HCT116 (cell line): ENCODE results near the gene SPATA20. TPM values are rescaled to one million over a fixed set of nuclear protein-coding genes. Genes with fewer than 3 reads are reported as not detected.

ENCODE experiments used
- ATAC-seq: fragments of 200-7000 bp; cut with Tn5 transposase; 2 replicates; pipeline ENCODE4 v1.9.1; 2020; ENCODE audit warnings: mild to moderate bottlenecking, moderate library complexity
- BruUV-seq: library from RNA; stranded (reverse); fragments of 400-500 nt; replicated peaks from 2 replicates; lab custom pipeline; 2021; lab: Mats Ljungman, UMichigan
- CTCF ChIA-PET: fragments of 300-600 bp; sonication (Branson Sonifier 250); formaldehyde crosslinking; loops from one replicate; lab custom pipeline; 2021; ENCODE audit warnings: antibody characterized with exemption; lab: Charles Lee
- POLR2A ChIA-PET: fragments of 300-600, 350-600 bp; sonication (Branson Sonifier 250); formaldehyde crosslinking; loops from one replicate; lab custom pipeline; 2021; ENCODE audit warnings: antibody characterized with exemption; lab: Charles Lee
- RAD21 ChIA-PET, 2 experiments: fragments of 300-600 bp; sonication (Branson Sonifier 250); formaldehyde crosslinking; loops; one replicate each; lab custom pipeline; 2023; ENCODE audit warnings: low total read pairs in 2 of 2; ENCODE audit not compliant: uncharacterized antibody in 2 of 2, unreplicated experiment in 2 of 2, low non-redundant PET in 1 of 2; lab: Charles Lee
- DNase-seq: peaks from one replicate; pipeline ENCODE4 v3.0.0-alpha.2; 2010; ENCODE audit warnings: low read depth, low spot score
- H2AFZ ChIP-seq: fragments of 200-600 bp; shearing (Covaris generic), sonication (generic); 2 replicates; pipeline ENCODE4 v1.6.1; 2017; ENCODE audit warnings: low read depth, mixed run types, mixed read lengths, antibody characterized with exemption, low read length; ENCODE audit not compliant: poor library complexity, severe bottlenecking
- H3K27ac ChIP-seq: 2 replicates; pipeline ENCODE4 v1.5.1; 2012; ENCODE audit warnings: low read depth, low read length
- H3K27me3 ChIP-seq: fragments of 200-600 bp; sonication (generic); 2 replicates; pipeline ENCODE4 v1.6.1; 2016; ENCODE audit warnings: mixed run types, low read length, mixed read lengths; ENCODE audit not compliant: insufficient read depth
- H3K36me3 ChIP-seq, 2 experiments: fragments of 200-500 bp in 1 of 2; fragments of 200-600 bp in 1 of 2; sonication (Bioruptor generic) in 1 of 2; sonication (generic) in 1 of 2; 2 replicates each; pipeline versions ENCODE4 v1.5.1 to v1.6.1; 2014 to 2016; ENCODE audit warnings: low read length in 2 of 2, inconsistent platforms in 1 of 2, mixed read lengths in 1 of 2, mixed run types in 1 of 2; ENCODE audit not compliant: insufficient read depth in 2 of 2, control insufficient read depth in 1 of 2
- H3K4me1 ChIP-seq, 2 experiments: fragments of 200-600 bp in 1 of 2; sonication (generic) in 1 of 2; 2 replicates each; pipeline versions ENCODE4 v1.5.1 to v1.6.1; 2012 to 2017; ENCODE audit warnings: low read length in 2 of 2, inconsistent platforms in 1 of 2, mild to moderate bottlenecking in 1 of 2, mixed read lengths in 1 of 2, mixed run types in 1 of 2, moderate library complexity in 1 of 2; ENCODE audit not compliant: insufficient read depth in 2 of 2, control insufficient read depth in 1 of 2
- H3K4me2 ChIP-seq: fragments of 200-600 bp; sonication (generic); 2 replicates; pipeline ENCODE4 v1.6.1; 2017; ENCODE audit warnings: mixed run types, low read length, mixed read lengths
- H3K4me3 ChIP-seq, 2 experiments: fragments of 200-600 bp in 1 of 2; sonication (generic) in 1 of 2; replicated peaks in 1 of 2; 2 replicates each; pipeline ENCODE4 v1.5.1; 2011 to 2016; ENCODE audit warnings: low read length in 2 of 2, control low read depth in 1 of 2, low read depth in 1 of 2, mild to moderate bottlenecking in 1 of 2, mixed read lengths in 1 of 2, mixed run types in 1 of 2
- H3K79me2 ChIP-seq: fragments of 200-600 bp; sonication (generic); 2 replicates; pipeline ENCODE4 v1.6.1; 2017; ENCODE audit warnings: mild to moderate bottlenecking, mixed run types, low read length, moderate library complexity, mixed read lengths; ENCODE audit not compliant: insufficient read depth
- H3K9ac ChIP-seq: fragments of 200-600 bp; sonication (generic); 2 replicates; pipeline ENCODE4 v1.6.1; 2016; ENCODE audit warnings: low read length, mixed read lengths
- H3K9me2 ChIP-seq: fragments of 200-600 bp; sonication (generic), shearing (Covaris generic); 2 replicates; pipeline ENCODE4 v1.6.1; 2017; ENCODE audit warnings: mixed run types, mild to moderate bottlenecking, moderate library complexity; ENCODE audit not compliant: insufficient read depth
- H3K9me3 ChIP-seq, 2 experiments: fragments of 200-500 bp in 1 of 2; fragments of 200-600 bp in 1 of 2; sonication (Bioruptor generic) in 1 of 2; sonication (generic) in 1 of 2; 2 replicates each; pipeline ENCODE4 v1.6.1; 2014 to 2017; ENCODE audit warnings: low read length in 2 of 2, mixed read lengths in 2 of 2, inconsistent platforms in 1 of 2, low read depth in 1 of 2, mild to moderate bottlenecking in 1 of 2, mixed run types in 1 of 2, moderate library complexity in 1 of 2; ENCODE audit not compliant: control insufficient read depth in 1 of 2, insufficient read depth in 1 of 2
- H4K20me1 ChIP-seq: fragments of 200-600 bp; sonication (generic), shearing (Covaris generic); 2 replicates; pipeline ENCODE4 v1.6.1; 2017; ENCODE audit warnings: mixed run types, mild to moderate bottlenecking, moderate library complexity; ENCODE audit not compliant: insufficient read depth
- CBX3 ChIP-seq: IDR thresholded peaks from 2 replicates; pipeline ENCODE4 v1.6.1; 2012; ENCODE audit warnings: low read depth
- CEBPB ChIP-seq: IDR thresholded peaks from 2 replicates; pipeline ENCODE4 v1.6.1; 2012; ENCODE audit warnings: low read depth
- ELF1 ChIP-seq: IDR thresholded peaks from 2 replicates; pipeline ENCODE4 v1.6.1; 2012; ENCODE audit warnings: low read depth, borderline replicate concordance
- EZH2 ChIP-seq: fragments of 200-600 bp; sonication (generic); IDR thresholded peaks from 2 replicates; pipeline ENCODE4 v1.6.1; 2017; ENCODE audit warnings: antibody characterized with exemption, mixed run types
- FOSL1 ChIP-seq: IDR thresholded peaks from 2 replicates; pipeline ENCODE4 v1.6.1; 2012; ENCODE audit warnings: low read depth
- JUND ChIP-seq: IDR thresholded peaks from 2 replicates; pipeline ENCODE4 v1.6.1; 2012
- RAD21 ChIP-seq: IDR thresholded peaks from 2 replicates; pipeline ENCODE4 v1.6.1; 2012; ENCODE audit warnings: low read depth, mild to moderate bottlenecking
- SIN3A ChIP-seq: IDR thresholded peaks from 2 replicates; pipeline ENCODE4 v1.6.1; 2012; ENCODE audit warnings: low read depth
- SP1 ChIP-seq: IDR thresholded peaks from 2 replicates; pipeline ENCODE4 v1.6.1; 2012; ENCODE audit warnings: low read depth
- YY1 ChIP-seq: IDR thresholded peaks from 2 replicates; pipeline ENCODE4 v1.6.1; 2011; ENCODE audit warnings: low read length, low read depth, moderate library complexity, mild to moderate bottlenecking; ENCODE audit not compliant: insufficient replicate concordance; ENCODE audit errors: extremely low read depth
- ZFX ChIP-seq: fragments of 450-650 bp; IDR thresholded peaks from 2 replicates; pipeline ENCODE4 v1.6.1; 2017
- ZNF274 ChIP-seq: fragments of 200-500 bp; sonication (Bioruptor generic); IDR thresholded peaks from 2 replicates; pipeline ENCODE4 v1.6.1; 2014; ENCODE audit warnings: mild to moderate bottlenecking, low read depth, low read length, inconsistent platforms
- intact Hi-C: fragments of 100-400 bp; cut with micrococcal nuclease; formaldehyde crosslinking; loops from 2 replicates; pipeline ENCODE4 v1.10.0; 2022
- total RNA-seq: library from RNA; stranded (reverse); gene quantifications from one replicate; pipeline ENCODE4 v1.2.1, GENCODE V29; 2021; ENCODE audit not compliant: unreplicated experiment
- TF ChIP-seq, protein P1 (sequence below): IDR thresholded peaks from 2 replicates; pipeline ENCODE4 v1.6.1; 2011; ENCODE audit warnings: mild to moderate bottlenecking, low read length, moderate library complexity; ENCODE audit not compliant: insufficient replicate concordance; ENCODE audit errors: extremely low read depth
- TF ChIP-seq, protein P2 (sequence below): IDR thresholded peaks from 2 replicates; pipeline ENCODE4 v1.6.1; 2012; ENCODE audit warnings: low read depth
- TF ChIP-seq, protein P3 (sequence below): IDR thresholded peaks from 2 replicates; pipeline ENCODE4 v1.6.1; 2012
- TF ChIP-seq, protein P4 (sequence below), 3 experiments: fragments of 200-600 bp in 1 of 3; sonication (generic) in 1 of 3; IDR thresholded peaks in 2 of 3; conservative IDR thresholded peaks in 1 of 3; 2 replicates each; pipeline ENCODE4 v1.5.1; 2012 to 2017; ENCODE audit warnings: low read depth in 2 of 3, low read length in 2 of 3, antibody characterized with exemption in 1 of 3, borderline replicate concordance in 1 of 3, control low read depth in 1 of 3, mild to moderate bottlenecking in 1 of 3, mixed read lengths in 1 of 3, mixed run types in 1 of 3, moderate library complexity in 1 of 3; ENCODE audit not compliant: insufficient read depth in 1 of 3

Gene SPATA20
- total RNA-seq, 1 experiment from 2014 or later, result 57.5 TPM

DNA sequence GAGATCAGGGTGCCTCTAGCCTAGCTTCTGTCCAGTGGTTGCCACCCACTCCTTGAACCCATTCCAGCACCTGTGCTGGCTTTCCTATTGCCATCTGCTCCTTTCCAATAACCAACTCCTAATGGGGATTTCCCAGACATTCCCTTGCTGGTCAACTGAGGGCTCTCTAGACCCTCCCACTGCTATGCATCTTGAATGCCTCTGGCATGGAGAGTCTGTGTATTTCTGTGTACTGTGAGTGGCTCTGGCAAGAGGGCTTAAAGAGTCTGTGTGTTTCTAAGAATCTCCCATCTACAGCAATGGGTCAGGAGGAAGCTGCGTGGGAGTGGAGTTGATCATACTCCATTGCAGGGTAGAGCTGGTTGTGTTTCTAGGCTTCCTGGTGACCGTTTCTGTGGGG, 25.5 kb upstream of the SPATA20 start:
- no peak for ATAC-seq
- peaks cover 0 to 6% of the 10 kb centered on the region in 2 experiments; a peak in 1 of 4 replicates for H3K4me1 ChIP-seq
- CTCF ChIA-PET, result interaction anchor here (1.0 kb wide), 1 partner anchor 21 kb away, joined by 3 read pairs; no protein-coding TSS in a partner anchor

More for the DNA sequence above, 25.5 kb upstream of the SPATA20 start:
- TF ChIP-seq CEBPB (no peak), YY1 (no peak), CBX3 (no peak), EZH2 (no peak), SP1 (no peak), ZNF274 (no peak), ZFX (no peak), JUND (no peak), RAD21 (no peak), FOSL1 (no peak), SIN3A (no peak), ELF1 (no peak)
- TF ChIP-seq, protein P1, sequence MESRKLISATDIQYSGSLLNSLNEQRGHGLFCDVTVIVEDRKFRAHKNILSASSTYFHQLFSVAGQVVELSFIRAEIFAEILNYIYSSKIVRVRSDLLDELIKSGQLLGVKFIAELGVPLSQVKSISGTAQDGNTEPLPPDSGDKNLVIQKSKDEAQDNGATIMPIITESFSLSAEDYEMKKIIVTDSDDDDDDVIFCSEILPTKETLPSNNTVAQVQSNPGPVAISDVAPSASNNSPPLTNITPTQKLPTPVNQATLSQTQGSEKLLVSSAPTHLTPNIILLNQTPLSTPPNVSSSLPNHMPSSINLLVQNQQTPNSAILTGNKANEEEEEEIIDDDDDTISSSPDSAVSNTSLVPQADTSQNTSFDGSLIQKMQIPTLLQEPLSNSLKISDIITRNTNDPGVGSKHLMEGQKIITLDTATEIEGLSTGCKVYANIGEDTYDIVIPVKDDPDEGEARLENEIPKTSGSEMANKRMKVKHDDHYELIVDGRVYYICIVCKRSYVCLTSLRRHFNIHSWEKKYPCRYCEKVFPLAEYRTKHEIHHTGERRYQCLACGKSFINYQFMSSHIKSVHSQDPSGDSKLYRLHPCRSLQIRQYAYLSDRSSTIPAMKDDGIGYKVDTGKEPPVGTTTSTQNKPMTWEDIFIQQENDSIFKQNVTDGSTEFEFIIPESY, result no peak
- TF ChIP-seq, protein P2, sequence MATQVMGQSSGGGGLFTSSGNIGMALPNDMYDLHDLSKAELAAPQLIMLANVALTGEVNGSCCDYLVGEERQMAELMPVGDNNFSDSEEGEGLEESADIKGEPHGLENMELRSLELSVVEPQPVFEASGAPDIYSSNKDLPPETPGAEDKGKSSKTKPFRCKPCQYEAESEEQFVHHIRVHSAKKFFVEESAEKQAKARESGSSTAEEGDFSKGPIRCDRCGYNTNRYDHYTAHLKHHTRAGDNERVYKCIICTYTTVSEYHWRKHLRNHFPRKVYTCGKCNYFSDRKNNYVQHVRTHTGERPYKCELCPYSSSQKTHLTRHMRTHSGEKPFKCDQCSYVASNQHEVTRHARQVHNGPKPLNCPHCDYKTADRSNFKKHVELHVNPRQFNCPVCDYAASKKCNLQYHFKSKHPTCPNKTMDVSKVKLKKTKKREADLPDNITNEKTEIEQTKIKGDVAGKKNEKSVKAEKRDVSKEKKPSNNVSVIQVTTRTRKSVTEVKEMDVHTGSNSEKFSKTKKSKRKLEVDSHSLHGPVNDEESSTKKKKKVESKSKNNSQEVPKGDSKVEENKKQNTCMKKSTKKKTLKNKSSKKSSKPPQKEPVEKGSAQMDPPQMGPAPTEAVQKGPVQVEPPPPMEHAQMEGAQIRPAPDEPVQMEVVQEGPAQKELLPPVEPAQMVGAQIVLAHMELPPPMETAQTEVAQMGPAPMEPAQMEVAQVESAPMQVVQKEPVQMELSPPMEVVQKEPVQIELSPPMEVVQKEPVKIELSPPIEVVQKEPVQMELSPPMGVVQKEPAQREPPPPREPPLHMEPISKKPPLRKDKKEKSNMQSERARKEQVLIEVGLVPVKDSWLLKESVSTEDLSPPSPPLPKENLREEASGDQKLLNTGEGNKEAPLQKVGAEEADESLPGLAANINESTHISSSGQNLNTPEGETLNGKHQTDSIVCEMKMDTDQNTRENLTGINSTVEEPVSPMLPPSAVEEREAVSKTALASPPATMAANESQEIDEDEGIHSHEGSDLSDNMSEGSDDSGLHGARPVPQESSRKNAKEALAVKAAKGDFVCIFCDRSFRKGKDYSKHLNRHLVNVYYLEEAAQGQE, result no peak
- TF ChIP-seq, protein P3, sequence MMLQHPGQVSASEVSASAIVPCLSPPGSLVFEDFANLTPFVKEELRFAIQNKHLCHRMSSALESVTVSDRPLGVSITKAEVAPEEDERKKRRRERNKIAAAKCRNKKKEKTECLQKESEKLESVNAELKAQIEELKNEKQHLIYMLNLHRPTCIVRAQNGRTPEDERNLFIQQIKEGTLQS, result no peak
- TF ChIP-seq, protein P4, sequence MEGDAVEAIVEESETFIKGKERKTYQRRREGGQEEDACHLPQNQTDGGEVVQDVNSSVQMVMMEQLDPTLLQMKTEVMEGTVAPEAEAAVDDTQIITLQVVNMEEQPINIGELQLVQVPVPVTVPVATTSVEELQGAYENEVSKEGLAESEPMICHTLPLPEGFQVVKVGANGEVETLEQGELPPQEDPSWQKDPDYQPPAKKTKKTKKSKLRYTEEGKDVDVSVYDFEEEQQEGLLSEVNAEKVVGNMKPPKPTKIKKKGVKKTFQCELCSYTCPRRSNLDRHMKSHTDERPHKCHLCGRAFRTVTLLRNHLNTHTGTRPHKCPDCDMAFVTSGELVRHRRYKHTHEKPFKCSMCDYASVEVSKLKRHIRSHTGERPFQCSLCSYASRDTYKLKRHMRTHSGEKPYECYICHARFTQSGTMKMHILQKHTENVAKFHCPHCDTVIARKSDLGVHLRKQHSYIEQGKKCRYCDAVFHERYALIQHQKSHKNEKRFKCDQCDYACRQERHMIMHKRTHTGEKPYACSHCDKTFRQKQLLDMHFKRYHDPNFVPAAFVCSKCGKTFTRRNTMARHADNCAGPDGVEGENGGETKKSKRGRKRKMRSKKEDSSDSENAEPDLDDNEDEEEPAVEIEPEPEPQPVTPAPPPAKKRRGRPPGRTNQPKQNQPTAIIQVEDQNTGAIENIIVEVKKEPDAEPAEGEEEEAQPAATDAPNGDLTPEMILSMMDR (IDR thresholded peaks at IDR 0.05 in 2 of 3, conservative IDR thresholded peaks at IDR 0.05 in 1 of 3; ENCODE audit: borderline replicate concordance in 1 of 3, insufficient read depth in 1 of 3, low read depth in 2 of 3, low read length in 2 of 3), result no peak
- Histone ChIP-seq H3K9ac (no peak overlapping the region), H3K9me3 (no peaks in the 10 kb centered on the region), H2AFZ (no peak overlapping the region), H3K36me3 (no peaks in the 10 kb centered on the region), H3K79me2 (no peaks in the 10 kb centered on the region), H3K27ac (no peak overlapping the region), H3K4me3 (no peak overlapping the region), H3K27me3 (no peaks in the 10 kb centered on the region), H3K4me2 (no peak overlapping the region), H3K9me2 (no peaks in the 10 kb centered on the region), H4K20me1 (no peaks in the 10 kb centered on the region)
- no TSS peak for BruUV-seq
- intact Hi-C loops, result no loop called here
- DNase-seq, result no peak
- POLR2A ChIA-PET, result no interaction called here
- RAD21 ChIA-PET, result interaction anchor here in 1 of 2 experiments (0.6 kb wide), 1 partner anchor 143 kb away, joined by 5 read pairs; no protein-coding TSS in a partner anchor
